HepG2 (cell line): ENCODE data around the gene SAC3D1. TPM values are rescaled to one million over a fixed set of nuclear protein-coding genes. Genes with fewer than 3 reads are reported as not detected.

ENCODE experiments used
- ATAC-seq: fragments of 200-7000 bp; cut with Tn5 transposase; 3 replicates; pipeline ENCODE4 v1.9.1; 2020; ENCODE audit warnings: mild to moderate bottlenecking, moderate library complexity
- BruUV-seq: library from RNA; stranded (reverse); fragments of 400-500 nt; replicated peaks from 2 replicates; lab custom pipeline; 2021; lab: Mats Ljungman, UMichigan
- CTCF ChIA-PET: fragments of 300-600 bp; formaldehyde crosslinking; extraction: SDS; loops from one replicate; lab custom pipeline; 2021; ENCODE audit warnings: low total read pairs, inconsistent platforms, low intra/inter-chr PET ratio; lab: Yijun Ruan, JAX
- POLR2A ChIA-PET: fragments of 350-600 bp; sonication (Branson Sonifier 250); formaldehyde crosslinking; loops from one replicate; lab custom pipeline; 2020; ENCODE audit warnings: antibody characterized with exemption, inconsistent platforms; lab: Yijun Ruan, JAX
- DNase-seq: peaks from one replicate; pipeline ENCODE4 v3.0.0-alpha.2; 2015; ENCODE audit warnings: low spot score
- FAIRE-seq: peaks from 3 replicates; lab custom pipeline; 2011; peaks lifted over from hg19 to GRCh38; lab: Jason Lieb, UNC
- H2AFZ ChIP-seq: one replicate; pipeline ENCODE4 v1.6.1; 2011; ENCODE audit warnings: low read length, inconsistent platforms
- H3K27ac ChIP-seq: fragments of 300-600 bp; 3 replicates; pipeline ENCODE4 v1.8.0; 2011; ENCODE audit warnings: mixed run types, mild to moderate bottlenecking, mixed read lengths, low read length, inconsistent platforms; ENCODE audit not compliant: insufficient read depth; ENCODE audit errors: extremely low read length
- H3K27me3 ChIP-seq, 2 experiments: fragments of 200-600 bp in 1 of 2; 2 replicates in 1 of 2; 3 replicates in 1 of 2; pipeline versions ENCODE4 v1.6.0 to v1.8.0; 2011; ENCODE audit warnings: low read length in 2 of 2, mild to moderate bottlenecking in 2 of 2, moderate library complexity in 2 of 2, inconsistent platforms in 1 of 2; ENCODE audit not compliant: insufficient read depth in 2 of 2, control insufficient read depth in 1 of 2
- H3K36me3 ChIP-seq, 2 experiments: fragments of 200-600 bp in 1 of 2; replicated peaks in 1 of 2; 2 replicates in 1 of 2; 3 replicates in 1 of 2; pipeline versions ENCODE4 v1.5.1 to v1.8.0; 2011; ENCODE audit warnings: low read length in 2 of 2, inconsistent platforms in 1 of 2; ENCODE audit not compliant: insufficient read depth in 2 of 2, control insufficient read depth in 1 of 2
- H3K4me1 ChIP-seq: 2 replicates; pipeline ENCODE4 v1.5.1; 2012; ENCODE audit warnings: low read length, inconsistent platforms; ENCODE audit not compliant: insufficient read depth
- H3K4me2 ChIP-seq: 2 replicates; pipeline ENCODE4 v1.6.0; 2011; ENCODE audit warnings: low read depth, low read length, inconsistent platforms
- H3K4me3 ChIP-seq, 3 experiments: fragments of 200-600 bp in 1 of 3; sonication (generic), shearing (Covaris generic) in 1 of 3; replicated peaks in 1 of 3; 2 replicates each; pipeline ENCODE4 v1.5.1; 2011 to 2016; ENCODE audit warnings: low read length in 3 of 3, inconsistent platforms in 2 of 3, low read depth in 2 of 3, mild to moderate bottlenecking in 2 of 3, control low read depth in 1 of 3, mixed read lengths in 1 of 3; ENCODE audit not compliant: insufficient read depth in 1 of 3
- H3K79me2 ChIP-seq: one replicate; pipeline ENCODE4 v1.6.1; 2011; ENCODE audit warnings: low read length, inconsistent platforms; ENCODE audit not compliant: insufficient read depth
- H3K9ac ChIP-seq: 2 replicates; pipeline ENCODE4 v1.6.0; 2011; ENCODE audit warnings: mild to moderate bottlenecking, low read depth, low read length, inconsistent platforms; ENCODE audit not compliant: insufficient read depth
- H3K9me3 ChIP-seq: 2 replicates; pipeline ENCODE4 v1.5.1; 2012; ENCODE audit warnings: mild to moderate bottlenecking, low read length
- H4K20me1 ChIP-seq: 2 replicates; pipeline ENCODE4 v1.6.0; 2011; ENCODE audit warnings: inconsistent platforms, mild to moderate bottlenecking, low read length, moderate library complexity; ENCODE audit not compliant: insufficient read depth
- ARHGAP35 ChIP-seq: sonication (generic); formaldehyde crosslinking; IDR thresholded peaks from 2 replicates; pipeline ENCODE4 v1.9.0; 2022; ENCODE audit warnings: mild to moderate bottlenecking, inconsistent platforms, moderate library complexity, missing genetic modification reagents, borderline replicate concordance
- DPF2 ChIP-seq: sonication (generic); formaldehyde crosslinking; IDR thresholded peaks from 2 replicates; pipeline ENCODE4 v1.4.0; 2020; ENCODE audit warnings: mild to moderate bottlenecking, low read depth, missing genetic modification reagents, borderline replicate concordance
- FIP1L1 ChIP-seq: fragments of 200-400 bp; formaldehyde crosslinking; IDR thresholded peaks from 2 replicates; pipeline ENCODE4 v1.6.1; 2018; ENCODE audit warnings: low read depth, mild to moderate bottlenecking, low read length, moderate library complexity, borderline replicate concordance; ENCODE audit not compliant: insufficient read depth
- HCFC1 ChIP-seq: fragments of 150-350 bp; IDR thresholded peaks from 2 replicates; pipeline ENCODE4 v1.6.1; 2014; ENCODE audit warnings: low read depth, low read length
- HDAC6 ChIP-seq: fragments of 200-600 bp; sonication (generic); IDR thresholded peaks from 2 replicates; pipeline ENCODE4 v1.7.0; 2017; ENCODE audit warnings: mild to moderate bottlenecking, antibody characterized with exemption, low read length, low read depth
- HIC2 ChIP-seq: sonication (generic); formaldehyde crosslinking; IDR thresholded peaks from 2 replicates; pipeline ENCODE4 v1.9.0; 2022; ENCODE audit warnings: low read depth, missing genetic modification reagents
- HOXD1 ChIP-seq: sonication (generic); formaldehyde crosslinking; IDR thresholded peaks from 2 replicates; pipeline ENCODE4 v1.5.0; 2020; ENCODE audit warnings: missing genetic modification reagents
- ONECUT2 ChIP-seq: sonication (generic); formaldehyde crosslinking; IDR thresholded peaks from 2 replicates; pipeline ENCODE4 v1.4.0; 2020; ENCODE audit warnings: missing genetic modification reagents
- SRSF4 ChIP-seq: fragments of 200-400 bp; formaldehyde crosslinking; IDR thresholded peaks from one replicate; pipeline ENCODE4 v1.6.1; 2018; ENCODE audit warnings: mild to moderate bottlenecking, low read depth, low read length, moderate library complexity; ENCODE audit not compliant: poor library complexity, severe bottlenecking
- SRSF9 ChIP-seq: fragments of 200-400 bp; formaldehyde crosslinking; IDR thresholded peaks from 2 replicates; pipeline ENCODE4 v1.6.1; 2018; ENCODE audit warnings: borderline replicate concordance, mild to moderate bottlenecking, low read depth, low read length; ENCODE audit not compliant: insufficient read depth, poor library complexity, severe bottlenecking
- SYNCRIP ChIP-seq: fragments of 200-400 bp; formaldehyde crosslinking; IDR thresholded peaks from 2 replicates; pipeline ENCODE4 v1.6.1; 2018; ENCODE audit warnings: mild to moderate bottlenecking, low read depth, low read length; ENCODE audit not compliant: insufficient read depth
- ZBTB38 ChIP-seq: sonication (generic); formaldehyde crosslinking; IDR thresholded peaks from 2 replicates; pipeline ENCODE4 v1.5.1; 2020; ENCODE audit warnings: mild to moderate bottlenecking, missing genetic modification reagents
- ZNF281 ChIP-seq: sonication (generic); formaldehyde crosslinking; IDR thresholded peaks from 2 replicates; pipeline ENCODE4 v1.4.0; 2020; ENCODE audit warnings: missing genetic modification reagents, borderline replicate concordance
- ZNF3 ChIP-seq: IDR thresholded peaks from 2 replicates; pipeline ENCODE4 v1.7.0; 2017; ENCODE audit warnings: inconsistent platforms
- WGBS: methylation state at CpG from one replicate; pipeline ENCODE4 v1.1.6; 2017; ENCODE audit warnings: low lambda C conversion rate; 5-methylcytosine and 5-hydroxymethylcytosine counted together
- in situ Hi-C: cut with HindIII; loops from 2 replicates; pipeline ENCODE4 v1.10.0; 2017; ENCODE audit warnings: low pct_unique_long_range_greater_than_20kb; ENCODE audit not compliant: extremely low pct_ligation_motif_present
- intact Hi-C: fragments of 100-400 bp; cut with micrococcal nuclease; formaldehyde crosslinking; loops from one replicate; pipeline ENCODE4 v1.10.0; 2022; ENCODE audit not compliant: unreplicated experiment
- polyA plus RNA-seq, 8 experiments: library from polyadenylated mRNA; depleted of rRNA in 3 of 8; stranded (reverse) in 7 of 8; unstranded in 1 of 8; fragments of >200 nt; fragmentation: Illumina TruSeq in 4 of 8; extraction: Trizol in 4 of 8; gene quantifications; 2 replicates each; pipeline versions ENCODE4 v1.2.1 to v1.2.3, GENCODE V29; 2011 to 2016; ENCODE audit warnings: low read depth in 4 of 8, missing spikeins in 1 of 8, mixed read lengths in 1 of 8; ENCODE audit not compliant: insufficient read depth in 1 of 8
- total RNA-seq, 5 experiments: library from RNA; depleted of rRNA; stranded (reverse); fragments of >200 nt; fragmentation: Illumina TruSeq; extraction: Trizol; gene quantifications; 2 replicates each; pipeline ENCODE4 v1.2.3, GENCODE V29; 2016; ENCODE audit warnings: low read depth in 1 of 5
- TF ChIP-seq, protein P1 (sequence below): sonication (generic); formaldehyde crosslinking; IDR thresholded peaks from 2 replicates; pipeline ENCODE4 v1.5.0; 2020; ENCODE audit warnings: mild to moderate bottlenecking, missing genetic modification reagents
- TF ChIP-seq, protein P2 (sequence below): sonication (generic); formaldehyde crosslinking; IDR thresholded peaks from 2 replicates; pipeline ENCODE4 v1.8.1; 2023; ENCODE audit warnings: missing genetic modification reagents, mild to moderate bottlenecking, borderline replicate concordance

SAC3D1 gene
- total and polyA plus RNA-seq, 2 of the 13 experiments (the other 11 are each of a cell fraction or from before 2014, with no cell fraction given): 7.4 to 36.3 TPM

GRCh38 chr11:65045061-65045460 is 4.1 kb downstream of the SAC3D1 start (continued):
- TF ChIP-seq DPF2: no peak

- CTCF ChIA-PET: no interaction called here
- WGBS: 100% methylated on average over 2 of the region's 7 CpGs
- TF ChIP-seq ZNF281: no peak
- TF ChIP-seq, protein P1, sequence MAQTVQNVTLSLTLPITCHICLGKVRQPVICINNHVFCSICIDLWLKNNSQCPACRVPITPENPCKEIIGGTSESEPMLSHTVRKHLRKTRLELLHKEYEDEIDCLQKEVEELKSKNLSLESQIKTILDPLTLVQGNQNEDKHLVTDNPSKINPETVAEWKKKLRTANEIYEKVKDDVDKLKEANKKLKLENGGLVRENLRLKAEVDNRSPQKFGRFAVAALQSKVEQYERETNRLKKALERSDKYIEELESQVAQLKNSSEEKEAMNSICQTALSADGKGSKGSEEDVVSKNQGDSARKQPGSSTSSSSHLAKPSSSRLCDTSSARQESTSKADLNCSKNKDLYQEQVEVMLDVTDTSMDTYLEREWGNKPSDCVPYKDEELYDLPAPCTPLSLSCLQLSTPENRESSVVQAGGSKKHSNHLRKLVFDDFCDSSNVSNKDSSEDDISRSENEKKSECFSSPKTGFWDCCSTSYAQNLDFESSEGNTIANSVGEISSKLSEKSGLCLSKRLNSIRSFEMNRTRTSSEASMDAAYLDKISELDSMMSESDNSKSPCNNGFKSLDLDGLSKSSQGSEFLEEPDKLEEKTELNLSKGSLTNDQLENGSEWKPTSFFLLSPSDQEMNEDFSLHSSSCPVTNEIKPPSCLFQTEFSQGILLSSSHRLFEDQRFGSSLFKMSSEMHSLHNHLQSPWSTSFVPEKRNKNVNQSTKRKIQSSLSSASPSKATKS (CRISPR knock-in tag): no peak
- TF ChIP-seq SYNCRIP: no peak
- TF ChIP-seq HDAC6: no peak
- TF ChIP-seq, protein P2, sequence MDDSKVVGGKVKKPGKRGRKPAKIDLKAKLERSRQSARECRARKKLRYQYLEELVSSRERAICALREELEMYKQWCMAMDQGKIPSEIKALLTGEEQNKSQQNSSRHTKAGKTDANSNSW (CRISPR knock-in tag): no peak
- no peak for TF ChIP-seq SRSF4
- no peak for TF ChIP-seq ARHGAP35 (CRISPR knock-in tag)
- TF ChIP-seq HOXD1 (CRISPR knock-in tag): no peak
- TF ChIP-seq HIC2 (CRISPR knock-in tag): no peak
- TF ChIP-seq SRSF9: no peak
- no peak for TF ChIP-seq FIP1L1
- TF ChIP-seq ZBTB38 (CRISPR knock-in tag): no peak
- TF ChIP-seq ZNF3 (CRISPR knock-in tag): no peak
- TF ChIP-seq ONECUT2 (CRISPR knock-in tag): no peak
- TF ChIP-seq HCFC1: no peak
Measured at GRCh38 chr11:65045728-65046127, 4.7 kb downstream of the SAC3D1 start.

More at GRCh38 chr11:65045728-65046127, 4.7 kb downstream of the SAC3D1 start:
- Histone ChIP-seq H2AFZ (no peak overlapping the region), H3K4me3 (no peak overlapping the region), H3K36me3 (peaks cover 3 to 18% of the 10 kb centered on the region in 2 experiments; a peak in 3 of 5 replicates), H3K4me1 (peaks cover 16% of the 10 kb centered on the region), H3K27me3 (no peaks in the 10 kb centered on the region), H3K4me2 (no peak overlapping the region), H3K9me3 (no peaks in the 10 kb centered on the region), H3K27ac (no peak overlapping the region), H3K9ac (no peak overlapping the region), H4K20me1 (no peaks in the 10 kb centered on the region), H3K79me2 (peaks cover 10% of the 10 kb centered on the region)
- DNase-seq (no peak), ATAC-seq (no peak), FAIRE-seq (no peak)
- no TSS peak for BruUV-seq
- in situ Hi-C loops (no loop called here), intact Hi-C loops (no loop called here)
- POLR2A ChIA-PET: interaction anchor here (1.0 kb wide), 1 partner anchor 27 kb away, joined by 3 read pairs; no protein-coding TSS in a partner anchor
